ENCODE results near the gene KRTAP5-4.
"Not testable (repeated sequence)": the region's sequence is repeated elsewhere in the genome, so short reads cannot be mapped to it uniquely, and the experiment has no call there.

Gene KRTAP5-4

GRCh38 chr11:1600626-1601025 lies 21.3 kb downstream of the KRTAP5-4 start:
- DNase-seq (ENCODE audit: low read depth), result no peak

- peak; percentile 14 for DNase-seq (ENCODE audit: low read depth)
Observed at GRCh38 chr11:1598816-1599215, 23.1 kb downstream of the KRTAP5-4 start.

GRCh38 chr11:1598406-1598805 lies 23.5 kb downstream of the KRTAP5-4 start:
- not testable (repeated sequence) for DNase-seq (ENCODE audit: low read depth)

GRCh38 chr11:1597994-1598380 lies 24.0 kb downstream of the KRTAP5-4 start, which contains the start of gene KRTAP5-2:
Gene KRTAP5-2 (minus strand): TSS chr11:1598294. CDS start chr11:1598250, 44 bp downstream.
- no peak for DNase-seq (ENCODE audit: low read depth)

- no peak for DNase-seq (ENCODE audit: low read depth)
Observed at GRCh38 chr11:1597331-1597993, 24.5 kb downstream of the KRTAP5-4 start.

- not testable (repeated sequence) for DNase-seq (ENCODE audit: low read depth)
Observed at GRCh38 chr11:1596576-1597121, 25.3 kb downstream of the KRTAP5-4 start.

- not testable (repeated sequence) for DNase-seq (ENCODE audit: low read depth)
Observed at GRCh38 chr11:1595994-1596575, 25.9 kb downstream of the KRTAP5-4 start.

- no peak for DNase-seq (ENCODE audit: low read depth)
Observed at GRCh38 chr11:1592628-1593027, 29.3 kb downstream of the KRTAP5-4 start.

- DNase-seq (ENCODE audit: low read depth), result no peak
Observed at GRCh38 chr11:1589996-1590395, 31.9 kb downstream of the KRTAP5-4 start.

- DNase-seq (ENCODE audit: low read depth), result not testable (repeated sequence)
Observed at GRCh38 chr11:1589191-1589963, 32.6 kb downstream of the KRTAP5-4 start.

GRCh38 chr11:1586699-1587098 lies 35.2 kb downstream of the KRTAP5-4 start:
- no peak for DNase-seq (ENCODE audit: low read depth)

- not testable (repeated sequence) for DNase-seq (ENCODE audit: low read depth)
Observed at GRCh38 chr11:1584661-1585370, 37.1 kb downstream of the KRTAP5-4 start, which contains the start of gene KRTAP5-1. Gene KRTAP5-1 (minus strand): TSS chr11:1585283. CDS start chr11:1585249, 34 bp downstream.

GRCh38 chr11:1582909-1583308 lies 39.0 kb downstream of the KRTAP5-4 start:
- not testable (repeated sequence) for DNase-seq (ENCODE audit: low read depth)

- DNase-seq (ENCODE audit: low read depth), result no peak
Observed at GRCh38 chr11:1581976-1582375, 40.0 kb downstream of the KRTAP5-4 start.

- no peak for DNase-seq (ENCODE audit: low read depth)
Observed at GRCh38 chr11:1576825-1577224, 45.1 kb downstream of the KRTAP5-4 start.

- not testable (repeated sequence) for DNase-seq (ENCODE audit: low read depth)
Observed at GRCh38 chr11:1575756-1576155, 46.2 kb downstream of the KRTAP5-4 start.

- no peak for DNase-seq (ENCODE audit: low read depth)
Observed at GRCh38 chr11:1574933-1575242, 47.0 kb downstream of the KRTAP5-4 start.

- DNase-seq (ENCODE audit: low read depth), result no peak
Observed at GRCh38 chr11:1574238-1574932, 47.6 kb downstream of the KRTAP5-4 start.

GRCh38 chr11:1573903-1574237 lies 48.1 kb downstream of the KRTAP5-4 start:
- no peak for DNase-seq (ENCODE audit: low read depth)

- DNase-seq (ENCODE audit: low read depth), result no peak
Observed at GRCh38 chr11:1573077-1573902, 48.6 kb downstream of the KRTAP5-4 start.
